Measurements from ENCODE around the gene TLE3.

DNA sequence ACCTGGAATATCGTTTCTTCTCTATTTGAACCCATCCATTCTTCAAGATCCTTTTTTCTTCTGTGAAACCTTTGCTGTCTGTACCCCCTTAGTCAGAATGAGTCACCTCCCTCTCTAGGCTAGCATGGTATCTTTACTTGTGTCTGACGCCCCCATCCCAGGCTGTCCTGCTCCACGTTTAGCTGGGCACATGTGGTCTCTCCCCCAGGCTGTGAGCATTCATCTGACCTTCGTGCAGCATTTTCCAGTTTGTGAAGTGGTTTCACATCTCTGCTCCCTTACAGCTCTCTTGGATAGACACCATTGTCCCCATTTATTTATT lies 14.3 kb upstream of the TLE3 start:
- TF ChIP-seq, protein P1, sequence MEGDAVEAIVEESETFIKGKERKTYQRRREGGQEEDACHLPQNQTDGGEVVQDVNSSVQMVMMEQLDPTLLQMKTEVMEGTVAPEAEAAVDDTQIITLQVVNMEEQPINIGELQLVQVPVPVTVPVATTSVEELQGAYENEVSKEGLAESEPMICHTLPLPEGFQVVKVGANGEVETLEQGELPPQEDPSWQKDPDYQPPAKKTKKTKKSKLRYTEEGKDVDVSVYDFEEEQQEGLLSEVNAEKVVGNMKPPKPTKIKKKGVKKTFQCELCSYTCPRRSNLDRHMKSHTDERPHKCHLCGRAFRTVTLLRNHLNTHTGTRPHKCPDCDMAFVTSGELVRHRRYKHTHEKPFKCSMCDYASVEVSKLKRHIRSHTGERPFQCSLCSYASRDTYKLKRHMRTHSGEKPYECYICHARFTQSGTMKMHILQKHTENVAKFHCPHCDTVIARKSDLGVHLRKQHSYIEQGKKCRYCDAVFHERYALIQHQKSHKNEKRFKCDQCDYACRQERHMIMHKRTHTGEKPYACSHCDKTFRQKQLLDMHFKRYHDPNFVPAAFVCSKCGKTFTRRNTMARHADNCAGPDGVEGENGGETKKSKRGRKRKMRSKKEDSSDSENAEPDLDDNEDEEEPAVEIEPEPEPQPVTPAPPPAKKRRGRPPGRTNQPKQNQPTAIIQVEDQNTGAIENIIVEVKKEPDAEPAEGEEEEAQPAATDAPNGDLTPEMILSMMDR (optimal IDR thresholded peaks at IDR 0.05 in 1 of 3, IDR thresholded peaks at IDR 0.05 in 1 of 3, conservative IDR thresholded peaks at IDR 0.05 in 1 of 3; ENCODE audit: extremely low read depth in 1 of 3, insufficient read depth in 2 of 3, low read length in 3 of 3): no peak
- TF ChIP-seq EZH2 (IDR thresholded peaks at IDR 0.05; ENCODE audit: low read length): no peak
